GM21381 (cell line): ENCODE results near the gene HOXC13.

ENCODE experiments used
- ATAC-seq: cut with Tn5 transposase; IDR thresholded peaks from one replicate; pipeline ENCODE4 v1.9.1; 2021; ENCODE audit warnings: mild to moderate bottlenecking, moderate library complexity; ENCODE audit not compliant: unreplicated experiment

HOXC13 gene

GRCh38 chr12:53994264-53995001, 55.8 kb downstream of the HOXC13 start:
- no peak for ATAC-seq

GRCh38 chr12:53995002-53995377, 56.4 kb downstream of the HOXC13 start:
- ATAC-seq, result no peak

- ATAC-seq, result no peak
These were observed 57.0 kb downstream of the HOXC13 start for GRCh38 chr12:53995378-53996239.
